Lower leg skin (tissue), 3 donors: ENCODE measurements around the gene TPM3.

Experiments used
- CTCF ChIP-seq, 3 donors: fragments of 450-650 bp; IDR thresholded peaks; one replicate each; pipeline ENCODE4 v1.5.1; 2016; ENCODE audit warnings: antibody characterized with exemption in 3 of 3, mild to moderate bottlenecking in 3 of 3, moderate library complexity in 2 of 3
- POLR2A ChIP-seq, 2 donors: fragments of 450-650 bp; IDR thresholded peaks; one replicate each; pipeline ENCODE4 v1.6.1; 2016 to 2017; ENCODE audit warnings: antibody characterized with exemption in 2 of 2, mild to moderate bottlenecking in 1 of 2, moderate library complexity in 1 of 2

GRCh38 chr1:154181944-154182343, 10.0 kb downstream of the TPM3 start:
- TF ChIP-seq POLR2A (IDR thresholded peaks at IDR 0.05) (no peak), CTCF (IDR thresholded peaks at IDR 0.05) (no peak)
